ENCODE measurements around the gene ALKAL2. TPM values are rescaled to one million over a fixed set of nuclear protein-coding genes. Genes with fewer than 3 reads are reported as not detected.

ALKAL2 gene
- total RNA-seq, 6 experiments from 2014 or later = 0.49 to 2.9 (median 1.0) TPM

GRCh38 chr2:285531-285930 is 2.4 kb downstream of the ALKAL2 start:
- intact Hi-C loops (cut with DNase I) = no loop called here
- H3K27me3 ChIP-seq = peaks cover 0 to 8% of the 10 kb centered on the region in 2 donors
- H3K36me3 ChIP-seq = peaks cover 0 to 8% (median 1%) of the 10 kb centered on the region in 4 donors
- no peak overlapping the region for H3K4me3 ChIP-seq
- H3K4me1 ChIP-seq = peaks cover 0 to 21% (median 3%) of the 10 kb centered on the region in 4 donors
- DNase-seq (no peak), ATAC-seq (no peak)
- TF ChIP-seq CTCF (IDR thresholded peaks at IDR 0.05) = no peak
- no peak for TF ChIP-seq POLR2A (IDR thresholded peaks at IDR 0.05)
- H3K27ac ChIP-seq = no peak overlapping the region
- H3K9me3 ChIP-seq = no peaks in the 10 kb centered on the region
- WGBS (ENCODE audit: insufficient coverage, low coverage, low lambda C conversion rate, missing lambda C conversion rate) = 73% methylated on average over 1 of the region's 1 CpG

- Histone ChIP-seq H3K4me3 (no peak overlapping the region), H3K9me3 (no peaks in the 10 kb centered on the region), H3K4me1 (peaks cover 0 to 24% (median 3%) of the 10 kb centered on the region in 4 donors), H3K27me3 (peaks cover 0 to 8% of the 10 kb centered on the region in 2 donors), H3K27ac (no peak overlapping the region), H3K36me3 (peaks cover 0 to 8% (median 1%) of the 10 kb centered on the region in 4 donors)
- no peak for DNase-seq
- no peak for ATAC-seq
- WGBS (ENCODE audit: insufficient coverage, low coverage, low lambda C conversion rate, missing lambda C conversion rate) = 52% methylated on average over 12 of the region's 13 CpGs
- TF ChIP-seq CTCF (IDR thresholded peaks at IDR 0.05) (no peak), POLR2A (IDR thresholded peaks at IDR 0.05) (no peak)
- intact Hi-C loops (cut with DNase I) = no loop called here
These were observed 2.9 kb downstream of the ALKAL2 start for GRCh38 chr2:284896-285492.

- Histone ChIP-seq H3K27ac (no peak overlapping the region), H3K4me3 (no peak overlapping the region), H3K4me1 (peaks cover 0 to 22% (median under 1%) of the 10 kb centered on the region in 4 donors), H3K9me3 (no peaks in the 10 kb centered on the region), H3K36me3 (peaks cover 0 to 8% (median 3%) of the 10 kb centered on the region in 4 donors), H3K27me3 (peaks cover 0 to 7% of the 10 kb centered on the region in 2 donors)
- intact Hi-C loops (cut with DNase I) = no loop called here
- TF ChIP-seq CTCF (IDR thresholded peaks at IDR 0.05) = no peak
- TF ChIP-seq POLR2A (IDR thresholded peaks at IDR 0.05) = no peak
- no peak for ATAC-seq
- no peak for DNase-seq
- WGBS (ENCODE audit: insufficient coverage, low coverage, low lambda C conversion rate, missing lambda C conversion rate) = 92% methylated on average over 2 of the region's 4 CpGs
These were observed 3.7 kb downstream of the ALKAL2 start for GRCh38 chr2:283996-284794.

GRCh38 chr2:282371-283263 is 5.3 kb downstream of the ALKAL2 start:
- no peaks in the 10 kb centered on the region for H3K9me3 ChIP-seq
- no peak overlapping the region for H3K4me3 ChIP-seq
- peaks cover 0 to 12% (median 0%) of the 10 kb centered on the region in 4 donors for H3K4me1 ChIP-seq
- ATAC-seq (no peak), DNase-seq (no peak)
- no peak overlapping the region for H3K27ac ChIP-seq
- peaks cover 0 to 12% (median 8%) of the 10 kb centered on the region in 4 donors for H3K36me3 ChIP-seq
- intact Hi-C loops (cut with DNase I) = no loop called here
- WGBS (ENCODE audit: insufficient coverage, low coverage, low lambda C conversion rate, missing lambda C conversion rate) = 90% methylated on average over 10 of the region's 12 CpGs
- TF ChIP-seq POLR2A (IDR thresholded peaks at IDR 0.05) (no peak), CTCF (IDR thresholded peaks at IDR 0.05) (no peak)
- no peaks in the 10 kb centered on the region for H3K27me3 ChIP-seq
